IPS-20b (cell line): ENCODE results near the gene ZIC5.
A peak's percentile ranks its signal among the peaks of the same experiment; 100 is the strongest.

Experiments
- H3K27ac ChIP-seq: one replicate; pipeline ENCODE4 v1.5.1; 2013; ENCODE audit warnings: low read length
- H3K27me3 ChIP-seq: 2 replicates; pipeline ENCODE4 v1.6.1; 2013; ENCODE audit warnings: mild to moderate bottlenecking, low read length, inconsistent platforms; ENCODE audit not compliant: insufficient read depth
- H3K36me3 ChIP-seq: 2 replicates; pipeline ENCODE4 v1.6.1; 2013; ENCODE audit warnings: low read depth, mild to moderate bottlenecking, inconsistent platforms, low read length, moderate library complexity; ENCODE audit not compliant: insufficient read depth
- H3K4me1 ChIP-seq: 2 replicates; pipeline ENCODE4 v1.6.1; 2013; ENCODE audit warnings: mild to moderate bottlenecking, control low read depth, inconsistent platforms, low read length, moderate library complexity; ENCODE audit not compliant: insufficient read depth
- H3K4me3 ChIP-seq: 2 replicates; pipeline ENCODE4 v1.5.1; 2013; ENCODE audit warnings: mild to moderate bottlenecking, low read length, inconsistent platforms
- H3K9ac ChIP-seq: 2 replicates; pipeline ENCODE4 v1.6.1; 2013; ENCODE audit warnings: low read depth, mild to moderate bottlenecking, inconsistent platforms, low read length, moderate library complexity
- H3K9me3 ChIP-seq: 2 replicates; pipeline ENCODE4 v1.6.1; 2013; ENCODE audit warnings: mild to moderate bottlenecking, low read depth, low read length, inconsistent platforms; ENCODE audit not compliant: insufficient read depth

ZIC5 gene

DNA sequence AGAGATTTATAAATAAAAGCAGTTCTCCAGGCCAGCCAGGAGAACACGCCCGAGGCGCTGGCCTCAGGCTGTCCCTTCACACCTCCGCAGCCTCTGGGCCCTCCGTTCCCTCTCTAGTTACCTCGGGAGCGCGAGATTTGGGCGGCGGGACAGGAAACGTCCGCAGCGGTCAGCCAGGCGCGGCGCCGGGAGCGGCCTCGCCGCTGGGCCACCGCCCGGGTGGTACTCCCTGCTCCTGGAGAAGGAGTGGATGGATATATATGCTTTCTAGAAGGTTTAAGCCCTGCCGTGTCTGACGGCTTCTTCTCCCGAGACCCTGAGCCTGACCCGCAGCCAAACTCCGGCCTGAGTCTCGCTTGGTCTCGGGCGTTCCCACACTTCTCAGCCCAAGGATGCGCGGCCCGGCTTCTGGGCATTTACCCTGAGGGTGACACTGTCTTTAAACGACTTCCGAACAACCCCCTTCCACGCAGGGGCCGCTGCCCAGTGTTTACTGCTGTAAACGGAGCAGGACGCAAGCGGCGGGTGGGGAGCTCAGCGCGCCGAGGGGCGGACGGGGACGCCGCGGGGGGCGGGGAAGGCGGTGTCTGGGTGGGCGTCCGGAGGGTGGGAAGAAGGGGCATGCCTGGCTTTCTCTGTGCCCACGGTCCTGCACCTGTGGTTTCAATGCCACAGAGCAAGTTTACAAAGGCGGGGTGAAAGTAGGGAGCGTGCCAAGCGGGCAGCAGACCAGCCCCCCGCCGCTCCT is 8.1 kb upstream of the ZIC5 start:
- peak overlapping the region; percentile 90; the same call in 1 of the 2 replicates for H3K9ac ChIP-seq
- H3K36me3 ChIP-seq, result peaks cover 23% of the 10 kb centered on the region
- H3K27me3 ChIP-seq, result peaks cover 66% of the 10 kb centered on the region
- H3K4me1 ChIP-seq, result peaks cover 33% of the 10 kb centered on the region; the same call in 1 of the 2 replicates
- H3K4me3 ChIP-seq, result peak overlapping the region; percentile 83
- peak overlapping the region; percentile 46 for H3K27ac ChIP-seq
- no peaks in the 10 kb centered on the region; the same call in 1 of the 2 replicates for H3K9me3 ChIP-seq

DNA sequence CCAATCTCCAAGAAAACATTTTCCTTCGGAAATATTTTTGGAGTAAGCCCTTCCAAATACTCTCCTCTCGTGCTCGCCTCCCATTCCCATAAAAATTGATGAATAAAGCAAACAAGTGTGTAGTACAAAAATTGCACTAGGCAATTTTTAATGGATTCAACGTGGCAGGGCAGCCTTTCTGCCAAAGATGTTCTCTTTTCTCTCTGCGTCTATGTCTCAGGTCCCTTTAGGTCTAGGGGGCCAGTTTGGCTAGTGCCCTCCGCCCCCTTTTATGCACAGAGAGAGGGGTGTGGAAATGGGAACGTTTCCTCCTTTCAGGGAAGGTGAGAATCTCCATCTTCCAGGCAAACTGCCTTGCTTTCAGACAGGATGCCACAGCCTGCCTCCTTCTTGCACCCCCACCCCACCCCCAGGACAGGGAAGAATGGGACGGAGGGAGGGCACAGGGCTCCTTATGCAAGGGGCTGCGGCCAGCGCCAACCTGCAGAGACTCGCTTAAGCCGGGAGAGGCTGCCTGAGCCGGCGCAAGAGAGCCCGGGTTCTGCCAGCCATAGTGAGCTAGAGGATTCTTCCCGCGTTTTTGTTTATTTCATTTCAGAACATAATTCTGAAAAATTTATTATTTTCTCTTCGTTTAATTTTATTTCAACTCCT is 7.4 kb upstream of the ZIC5 start:
- Histone ChIP-seq H3K27me3 (peaks cover 66% of the 10 kb centered on the region), H3K9ac (peak overlapping the region; percentile 90; the same call in 1 of the 2 replicates), H3K27ac (peak overlapping the region; percentile 35), H3K36me3 (peaks cover 16% of the 10 kb centered on the region), H3K9me3 (no peaks in the 10 kb centered on the region; the same call in 1 of the 2 replicates), H3K4me1 (peaks cover 38% of the 10 kb centered on the region; the same call in 1 of the 2 replicates), H3K4me3 (peak overlapping the region; percentile 83)

DNA sequence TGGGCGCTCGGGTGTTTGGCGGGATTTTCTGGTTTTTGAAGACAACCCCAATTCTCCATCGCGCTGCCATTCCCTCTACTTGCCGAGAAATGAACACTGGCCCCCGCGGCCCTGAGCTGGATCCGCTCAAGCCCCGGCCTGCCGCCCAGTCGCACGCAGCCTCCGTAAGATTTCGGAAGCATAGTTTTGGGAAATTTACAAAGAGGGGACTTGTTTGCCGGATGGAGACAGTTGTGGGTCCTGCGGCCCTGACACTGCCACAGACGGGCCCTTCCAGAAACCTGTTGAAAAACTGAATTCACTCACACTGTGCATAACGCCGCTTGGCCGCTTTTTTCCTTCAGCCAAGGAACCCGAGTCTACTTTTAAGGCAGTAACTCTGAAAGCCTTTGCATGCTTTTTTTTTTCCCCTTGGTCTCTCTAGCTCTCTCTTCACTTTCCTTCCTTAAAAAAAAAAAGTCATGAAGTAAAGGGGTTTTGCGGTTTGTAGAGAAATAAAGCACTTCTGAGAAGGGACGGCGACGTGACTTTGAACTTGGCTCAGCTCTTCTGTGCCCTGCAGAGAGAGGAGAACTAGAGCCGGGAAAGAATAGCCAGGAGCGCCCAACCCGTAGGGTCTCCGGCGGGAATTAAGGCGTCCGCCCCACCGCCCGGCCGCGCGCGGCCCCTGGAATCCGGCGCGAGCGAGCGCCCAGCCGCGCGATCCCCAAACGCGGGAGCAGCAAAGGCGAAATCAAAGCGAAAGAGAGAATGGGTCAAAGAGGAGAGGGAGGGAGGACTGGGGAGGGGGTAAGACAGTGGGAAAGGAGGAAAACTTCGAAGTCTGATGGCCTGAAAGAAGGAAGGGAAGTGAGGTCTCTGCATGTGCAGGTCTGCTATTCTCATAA is 6.6 kb upstream of the ZIC5 start:
- peak overlapping the region; percentile 90; the same call in 1 of the 2 replicates for H3K9ac ChIP-seq

DNA sequence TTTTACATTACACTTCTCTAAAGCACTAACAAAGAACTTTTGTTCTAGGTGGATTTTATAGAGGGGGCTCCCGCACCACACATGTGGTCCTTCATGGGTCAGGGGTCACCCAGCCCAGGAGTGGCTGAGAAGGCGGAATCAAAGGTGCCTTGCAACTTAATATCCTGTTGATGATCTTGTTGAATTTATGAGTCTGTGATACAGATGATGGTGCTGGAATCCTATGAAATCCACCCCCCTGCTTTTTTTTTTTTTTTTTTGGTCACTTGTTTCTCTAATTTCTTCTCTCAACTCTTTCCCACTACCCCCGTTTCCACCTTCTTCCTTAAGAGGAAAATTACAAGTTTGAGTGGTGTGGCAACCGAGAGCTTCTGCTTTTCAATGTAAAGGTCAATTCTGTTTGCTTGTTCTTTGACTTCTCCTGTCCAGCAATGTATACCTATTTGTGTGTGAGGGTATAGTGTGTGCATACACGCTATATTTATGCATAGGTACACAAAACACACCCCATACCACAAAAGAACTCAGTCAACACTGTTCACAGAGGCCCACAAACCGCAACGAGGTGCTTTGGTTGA is 5.9 kb upstream of the ZIC5 start:
- Histone ChIP-seq H3K4me3 (peak overlapping the region; percentile 83), H3K27ac (no peak overlapping the region), H3K36me3 (peaks cover under 1% of the 10 kb centered on the region; the same call in 1 of the 2 replicates), H3K4me1 (peaks cover 52% of the 10 kb centered on the region; the same call in 1 of the 2 replicates), H3K9ac (peak overlapping the region; percentile 90; the same call in 1 of the 2 replicates), H3K27me3 (peaks cover 67% of the 10 kb centered on the region), H3K9me3 (no peaks in the 10 kb centered on the region)

More for the DNA sequence above, 6.6 kb upstream of the ZIC5 start:
- peaks cover 66% of the 10 kb centered on the region for H3K27me3 ChIP-seq
- H3K9me3 ChIP-seq, result no peaks in the 10 kb centered on the region; the same call in 1 of the 2 replicates
- peaks cover 8% of the 10 kb centered on the region for H3K36me3 ChIP-seq
- peaks cover 46% of the 10 kb centered on the region; the same call in 1 of the 2 replicates for H3K4me1 ChIP-seq
- H3K27ac ChIP-seq, result peak overlapping the region; percentile 35
- H3K4me3 ChIP-seq, result peak overlapping the region; percentile 83

DNA sequence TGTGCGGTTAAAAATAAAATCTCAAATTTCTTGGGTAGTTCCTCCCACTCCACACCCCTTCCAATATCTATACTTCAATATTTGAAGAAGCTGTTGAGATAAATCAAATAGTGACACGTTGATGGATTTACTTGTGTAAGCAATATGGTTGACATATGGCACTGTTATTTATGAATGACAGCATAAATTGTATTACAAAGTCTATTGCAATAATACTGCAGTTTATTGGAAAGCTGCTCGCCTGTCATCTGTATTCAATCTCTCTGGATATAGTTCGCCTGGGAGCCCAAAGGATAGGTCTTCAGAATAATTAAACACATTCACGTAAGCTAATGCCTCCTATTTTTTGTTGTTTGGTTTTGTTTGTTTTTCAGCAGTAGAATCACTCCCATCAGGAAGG is 5.0 kb upstream of the ZIC5 start:
- no peaks in the 10 kb centered on the region for H3K9me3 ChIP-seq
- peaks cover 73% of the 10 kb centered on the region for H3K27me3 ChIP-seq
- H3K4me3 ChIP-seq, result no peak overlapping the region
- H3K36me3 ChIP-seq, result no peaks in the 10 kb centered on the region
- H3K4me1 ChIP-seq, result peaks cover 56% of the 10 kb centered on the region; the same call in 1 of the 2 replicates
- no peak overlapping the region for H3K27ac ChIP-seq
- no peak overlapping the region for H3K9ac ChIP-seq

DNA sequence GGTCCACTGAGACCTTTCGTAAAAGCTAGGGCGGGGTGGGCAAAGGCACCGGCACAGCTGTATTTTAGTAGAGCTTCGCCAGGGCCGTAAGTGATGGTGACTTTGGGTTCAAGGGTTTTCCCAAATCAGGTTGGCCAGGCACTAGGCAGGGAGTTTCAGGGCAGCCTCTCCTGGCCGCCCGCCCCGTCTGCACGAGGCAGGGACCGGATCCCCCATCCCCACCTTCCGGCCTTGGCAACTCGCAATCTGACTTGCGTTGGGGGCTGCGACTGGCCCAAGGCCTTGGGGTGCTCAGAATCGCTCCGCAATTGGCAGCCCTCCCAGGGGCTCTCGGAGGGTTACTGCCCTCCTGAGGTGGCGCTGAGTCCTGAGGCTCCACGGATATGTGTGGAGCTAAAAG is 4.1 kb upstream of the ZIC5 start:
- no peaks in the 10 kb centered on the region for H3K36me3 ChIP-seq
- no peaks in the 10 kb centered on the region for H3K9me3 ChIP-seq
- H3K27me3 ChIP-seq, result peaks cover 73% of the 10 kb centered on the region
- no peak overlapping the region; the same call in 1 of the 2 replicates for H3K4me3 ChIP-seq
- peaks cover 56% of the 10 kb centered on the region; the same call in 1 of the 2 replicates for H3K4me1 ChIP-seq
- peak overlapping the region; percentile 9 for H3K27ac ChIP-seq
- peak overlapping the region; percentile 76; the same call in 1 of the 2 replicates for H3K9ac ChIP-seq

DNA sequence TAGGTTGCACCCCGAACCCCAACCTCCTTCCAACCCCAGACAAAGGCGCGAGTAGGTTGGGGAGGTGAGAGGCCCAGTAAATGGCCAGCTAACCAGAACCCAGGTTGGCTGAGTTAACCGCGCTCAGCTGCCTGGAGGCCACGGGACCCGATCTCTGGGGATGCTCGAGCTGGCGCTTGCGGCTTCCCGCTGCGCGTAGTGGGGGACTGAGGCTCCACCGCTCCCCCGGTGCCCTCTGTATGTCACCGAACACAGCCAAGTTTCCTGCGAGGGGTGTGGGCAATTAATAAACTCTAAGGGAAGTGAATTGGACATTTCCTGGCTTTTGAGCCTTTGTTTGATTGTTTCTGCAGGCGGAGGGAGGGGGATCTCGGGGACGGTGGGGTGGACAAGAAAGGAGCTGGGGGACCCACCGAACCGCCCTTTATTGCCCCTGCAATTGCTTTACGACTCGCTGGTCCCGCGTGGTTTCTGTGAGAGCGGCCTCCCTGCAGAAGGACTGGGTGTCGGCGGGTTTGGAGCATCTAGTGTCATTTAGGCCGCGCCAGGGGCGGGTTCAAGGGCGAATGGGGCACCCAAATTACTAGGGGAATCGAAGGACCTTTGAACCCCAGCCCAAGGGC is 3.5 kb upstream of the ZIC5 start:
- H3K4me1 ChIP-seq, result peaks cover 56% of the 10 kb centered on the region; the same call in 1 of the 2 replicates
- peak overlapping the region; percentile 85; the same call in 1 of the 2 replicates for H3K4me3 ChIP-seq
- H3K9me3 ChIP-seq, result no peaks in the 10 kb centered on the region
- peak overlapping the region; percentile 76; the same call in 1 of the 2 replicates for H3K9ac ChIP-seq
- H3K27me3 ChIP-seq, result peaks cover 73% of the 10 kb centered on the region
- no peaks in the 10 kb centered on the region for H3K36me3 ChIP-seq
- H3K27ac ChIP-seq, result peak overlapping the region; percentile 9

DNA sequence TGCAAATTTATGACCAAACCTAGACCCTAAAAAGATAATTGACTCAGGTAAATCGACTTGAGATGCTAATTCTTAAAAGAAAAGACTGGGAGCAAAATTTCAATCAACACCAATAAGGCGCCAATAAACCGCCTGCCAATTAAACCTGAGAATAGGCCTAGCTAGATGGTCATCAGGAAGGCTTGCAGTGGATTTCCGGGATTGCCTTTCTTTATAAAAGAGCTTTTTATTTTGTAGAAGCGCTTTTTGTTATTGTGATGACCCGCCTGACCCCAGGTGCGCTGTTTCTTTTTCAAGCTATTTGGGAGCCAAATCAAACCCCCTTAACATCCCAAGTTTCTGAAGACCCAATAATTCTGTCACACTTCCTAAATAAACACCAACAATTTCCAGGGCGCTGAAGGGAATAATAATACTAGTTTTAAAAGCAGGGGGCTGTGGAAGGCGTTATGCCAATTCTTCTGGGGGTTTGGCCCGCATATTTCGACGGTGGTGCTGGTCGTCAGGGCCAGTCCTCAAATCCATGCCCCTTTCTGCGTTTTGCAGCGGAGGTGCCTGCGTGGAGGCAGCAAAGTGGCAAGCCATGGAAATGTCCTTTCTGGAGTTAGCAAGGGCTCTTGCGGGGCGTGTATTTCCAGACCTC is 2.9 kb upstream of the ZIC5 start:
- Histone ChIP-seq H3K27me3 (peaks cover 73% of the 10 kb centered on the region), H3K9ac (peak overlapping the region; percentile 79; the same call in 1 of the 2 replicates), H3K36me3 (peaks cover under 1% of the 10 kb centered on the region), H3K9me3 (no peaks in the 10 kb centered on the region), H3K4me1 (peaks cover 56% of the 10 kb centered on the region; the same call in 1 of the 2 replicates), H3K27ac (peak overlapping the region; percentile 9), H3K4me3 (peak overlapping the region; percentile 85; the same call in 1 of the 2 replicates)

DNA sequence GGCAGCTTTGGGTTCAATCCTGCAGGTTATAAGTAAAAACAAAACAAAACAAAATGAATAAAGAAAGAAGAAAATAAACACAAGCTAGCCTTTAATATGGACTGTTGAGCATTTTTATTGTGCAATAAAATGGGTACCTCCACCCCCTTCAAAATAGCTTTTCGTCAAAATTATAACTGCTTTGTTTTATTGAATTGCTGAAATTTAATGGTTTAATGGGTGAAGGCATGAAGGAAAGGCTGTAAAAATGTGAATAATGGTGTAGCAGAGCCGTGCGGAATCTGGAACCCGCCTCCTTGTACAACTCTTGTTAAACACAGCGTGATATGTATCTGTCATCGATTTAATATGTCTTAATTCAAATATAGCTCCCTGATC is 2.2 kb upstream of the ZIC5 start:
- Histone ChIP-seq H3K4me3 (peak overlapping the region; percentile 85; the same call in 1 of the 2 replicates), H3K9me3 (no peaks in the 10 kb centered on the region), H3K36me3 (peaks cover 7% of the 10 kb centered on the region), H3K27ac (peak overlapping the region; percentile 4), H3K9ac (peak overlapping the region; percentile 79; the same call in 1 of the 2 replicates), H3K4me1 (peaks cover 56% of the 10 kb centered on the region; the same call in 1 of the 2 replicates), H3K27me3 (peaks cover 75% of the 10 kb centered on the region)

DNA sequence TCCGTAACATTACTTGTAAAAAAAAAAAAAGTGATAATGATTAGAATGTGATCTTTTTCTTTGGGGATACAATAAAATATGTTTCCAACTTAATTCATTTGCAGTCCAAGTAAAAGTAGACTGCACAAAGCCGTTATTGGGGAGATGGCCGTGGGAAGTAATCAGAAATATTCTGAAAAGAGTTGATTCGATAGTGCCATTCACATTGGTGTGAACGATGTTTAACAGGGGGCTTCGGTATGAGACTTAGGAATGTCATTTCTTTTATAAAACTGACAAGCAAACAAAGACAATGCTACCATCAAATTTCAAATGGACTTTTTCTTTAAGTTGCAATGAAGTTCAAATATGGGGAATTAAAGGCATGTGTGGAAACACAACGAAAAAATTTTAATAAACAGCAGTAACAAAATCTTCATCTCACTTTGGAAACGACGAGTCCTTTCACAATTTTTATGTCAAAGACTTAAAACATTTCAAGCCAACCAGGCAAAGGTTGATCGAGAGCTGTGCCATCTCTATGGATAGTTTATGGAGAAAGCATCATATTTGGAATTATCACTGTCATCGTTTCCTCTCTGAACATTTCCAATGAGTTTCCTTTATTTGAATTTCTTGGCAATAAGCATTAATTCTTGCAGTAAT is 1.7 kb upstream of the ZIC5 start:
- Histone ChIP-seq H3K27ac (peak overlapping the region; percentile 4), H3K27me3 (peaks cover 69% of the 10 kb centered on the region), H3K9ac (peak overlapping the region; percentile 79; the same call in 1 of the 2 replicates), H3K4me3 (peak overlapping the region; percentile 85), H3K36me3 (peaks cover 12% of the 10 kb centered on the region), H3K4me1 (peaks cover 54% of the 10 kb centered on the region; the same call in 1 of the 2 replicates), H3K9me3 (no peaks in the 10 kb centered on the region)
